Subcutaneous adipose tissue (tissue), 4 donors: ENCODE results near the gene LRCH1. TPM values are rescaled to one million over a fixed set of nuclear protein-coding genes. Genes with fewer than 3 reads are reported as not detected.

Experiments
- total RNA-seq, 4 donors: library from RNA; depleted of rRNA; stranded (reverse); fragments of >200 nt; gene quantifications; one replicate each; pipeline ENCODE4 v1.1.0, GENCODE V29; 2016
- TF ChIP-seq, protein P1 (sequence below): fragments of 450-650 bp; IDR thresholded peaks from one replicate; pipeline ENCODE4 v1.5.1; 2016; ENCODE audit warnings: low read depth, mild to moderate bottlenecking, control low read depth, antibody characterized with exemption, moderate library complexity

The LRCH1 gene
- total RNA-seq, 4 donors from 2014 or later: 18.9 to 27.5 (median 25.7) TPM

DNA sequence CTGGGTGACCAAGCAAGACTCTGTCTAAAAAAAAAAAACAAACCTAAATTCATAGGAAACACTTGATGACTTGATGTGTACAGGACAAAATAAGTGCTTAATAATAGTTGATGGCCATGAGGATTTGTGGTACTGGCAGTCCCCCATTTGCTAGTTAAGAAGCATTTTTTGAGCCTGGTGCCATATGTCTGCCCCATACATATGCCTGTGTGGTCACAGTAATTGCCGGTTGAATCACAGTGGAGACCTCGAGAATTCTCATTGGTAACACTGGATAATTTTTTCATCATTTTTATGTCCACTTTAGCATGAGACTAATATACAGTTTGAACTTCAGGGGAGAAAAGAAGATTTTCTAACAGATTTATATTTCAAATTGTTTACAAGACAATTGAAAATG is 79.2 kb downstream of the LRCH1 start:
- TF ChIP-seq, protein P1, sequence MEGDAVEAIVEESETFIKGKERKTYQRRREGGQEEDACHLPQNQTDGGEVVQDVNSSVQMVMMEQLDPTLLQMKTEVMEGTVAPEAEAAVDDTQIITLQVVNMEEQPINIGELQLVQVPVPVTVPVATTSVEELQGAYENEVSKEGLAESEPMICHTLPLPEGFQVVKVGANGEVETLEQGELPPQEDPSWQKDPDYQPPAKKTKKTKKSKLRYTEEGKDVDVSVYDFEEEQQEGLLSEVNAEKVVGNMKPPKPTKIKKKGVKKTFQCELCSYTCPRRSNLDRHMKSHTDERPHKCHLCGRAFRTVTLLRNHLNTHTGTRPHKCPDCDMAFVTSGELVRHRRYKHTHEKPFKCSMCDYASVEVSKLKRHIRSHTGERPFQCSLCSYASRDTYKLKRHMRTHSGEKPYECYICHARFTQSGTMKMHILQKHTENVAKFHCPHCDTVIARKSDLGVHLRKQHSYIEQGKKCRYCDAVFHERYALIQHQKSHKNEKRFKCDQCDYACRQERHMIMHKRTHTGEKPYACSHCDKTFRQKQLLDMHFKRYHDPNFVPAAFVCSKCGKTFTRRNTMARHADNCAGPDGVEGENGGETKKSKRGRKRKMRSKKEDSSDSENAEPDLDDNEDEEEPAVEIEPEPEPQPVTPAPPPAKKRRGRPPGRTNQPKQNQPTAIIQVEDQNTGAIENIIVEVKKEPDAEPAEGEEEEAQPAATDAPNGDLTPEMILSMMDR: no peak

DNA sequence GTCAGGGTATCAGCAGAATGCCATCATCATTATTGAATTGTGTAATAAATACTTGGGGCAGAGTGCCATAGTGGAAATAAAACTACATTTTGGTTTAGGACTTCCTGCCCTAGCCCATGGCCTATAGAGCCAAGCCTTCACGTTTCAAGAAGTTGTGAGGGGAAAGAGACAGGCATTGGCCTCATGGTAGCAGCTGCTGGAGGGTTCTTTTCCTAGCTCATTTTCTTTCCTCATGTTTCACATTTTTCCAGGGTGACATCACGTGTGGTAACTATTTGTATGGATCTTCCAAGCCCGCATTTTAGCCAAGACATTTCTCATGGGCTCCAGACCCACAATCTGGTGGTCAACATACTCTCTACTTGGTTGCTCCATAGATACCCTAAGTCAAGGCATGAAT is 80.4 kb downstream of the LRCH1 start:
- TF ChIP-seq, protein P1: no peak

GRCh38 chr13:46636451-46636850 is 83.5 kb downstream of the LRCH1 start:
- TF ChIP-seq, protein P1: no peak

DNA sequence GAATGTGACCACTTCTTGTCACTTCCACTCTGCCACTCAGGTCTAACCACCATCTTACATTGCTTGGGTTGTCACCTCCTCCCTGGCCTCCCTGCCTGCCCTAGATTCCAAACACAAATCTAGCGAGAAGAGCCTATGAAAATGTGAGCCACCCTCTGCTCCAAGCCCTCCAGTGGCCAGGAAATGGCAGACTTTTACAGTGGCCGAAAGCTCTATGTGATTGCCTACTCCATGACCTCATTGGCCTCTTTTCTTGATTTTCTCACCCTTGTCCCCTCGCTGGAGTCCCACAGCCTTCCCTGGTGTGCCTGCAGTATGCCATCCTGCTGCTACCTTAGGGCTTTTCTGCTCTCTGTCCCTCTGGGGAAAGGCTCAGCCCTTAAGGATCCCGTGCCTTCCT is 84.2 kb downstream of the LRCH1 start:
- TF ChIP-seq, protein P1: no peak

DNA sequence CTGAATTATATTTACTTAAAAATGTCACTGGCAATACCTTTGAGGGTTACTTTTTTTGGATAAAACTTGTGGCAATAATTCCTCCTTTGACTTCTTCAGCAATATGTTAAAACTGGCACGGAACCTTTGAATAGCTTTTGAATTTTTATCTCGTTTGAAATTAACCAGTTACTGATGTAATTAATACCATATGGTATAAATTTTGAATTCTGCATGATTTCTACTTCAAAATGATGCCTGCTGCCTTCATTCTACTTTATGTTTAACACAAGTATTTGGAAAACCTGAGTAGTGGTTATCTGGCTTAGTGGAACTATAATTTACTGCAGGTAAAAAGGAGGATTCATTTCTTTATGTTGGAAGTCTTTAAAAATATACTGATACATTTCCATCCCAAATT is 85.3 kb downstream of the LRCH1 start:
- TF ChIP-seq, protein P1: no peak

GRCh38 chr13:46639033-46639981 is 86.3 kb downstream of the LRCH1 start:
- TF ChIP-seq, protein P1: no peak

GRCh38 chr13:46640843-46641242 is 87.9 kb downstream of the LRCH1 start:
- TF ChIP-seq, protein P1: no peak
